Stomach smooth muscle (tissue), 2 donors: ENCODE measurements around the gene TUBGCP3.

Experiments
- H3K27ac ChIP-seq: one replicate; pipeline ENCODE4 v1.7.0; 2013; ENCODE audit warnings: mild to moderate bottlenecking, low read length, inconsistent platforms
- H3K27me3 ChIP-seq, 2 donors: one replicate each; pipeline ENCODE4 v1.7.0; 2013; ENCODE audit warnings: low read length in 2 of 2; ENCODE audit not compliant: insufficient read depth in 2 of 2, control insufficient read depth in 1 of 2
- H3K36me3 ChIP-seq, 2 donors: one replicate each; pipeline ENCODE4 v1.7.0; 2013; ENCODE audit warnings: low read length in 2 of 2; ENCODE audit not compliant: control insufficient read depth in 2 of 2, insufficient read depth in 2 of 2
- H3K4me1 ChIP-seq: one replicate; pipeline ENCODE4 v1.7.0; 2013; ENCODE audit warnings: low read length; ENCODE audit not compliant: control insufficient read depth, insufficient read depth
- H3K4me3 ChIP-seq, 2 donors: one replicate each; pipeline ENCODE4 v1.7.0; 2013; ENCODE audit warnings: low read length in 2 of 2
- H3K9ac ChIP-seq, 2 donors: one replicate each; pipeline ENCODE4 v1.7.0; 2013; ENCODE audit warnings: low read length in 2 of 2, mild to moderate bottlenecking in 1 of 2
- H3K9me3 ChIP-seq, 2 donors: one replicate each; pipeline ENCODE4 v1.7.0; 2013; ENCODE audit warnings: low read length in 2 of 2; ENCODE audit not compliant: control insufficient read depth in 2 of 2
- donor health status: healthy.
- donor health status: Pancreatic carcinoma.

The TUBGCP3 gene

DNA sequence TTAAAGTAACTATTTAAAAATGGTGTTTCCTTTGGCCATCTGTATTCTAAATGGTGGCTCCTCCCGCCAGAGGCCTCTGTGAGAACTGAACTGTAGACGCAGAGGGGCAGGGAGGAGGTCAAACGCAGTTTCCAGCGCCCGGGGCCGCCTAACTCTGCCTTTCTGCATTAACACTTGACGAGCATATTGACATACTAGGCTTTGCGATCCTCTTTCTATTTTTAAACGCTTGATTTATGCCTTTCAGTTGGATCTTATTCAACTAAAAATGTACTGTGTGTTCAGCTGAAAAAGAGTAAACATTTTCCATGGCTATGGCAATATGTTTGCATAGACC lies 137.1 kb downstream of the TUBGCP3 start:
- peaks cover 2 to 6% of the 10 kb centered on the region in 2 donors for H3K27me3 ChIP-seq
- no peak overlapping the region for H3K4me3 ChIP-seq
- H3K9ac ChIP-seq, result no peak overlapping the region
- no peaks in the 10 kb centered on the region for H3K36me3 ChIP-seq
- H3K27ac ChIP-seq, result no peak overlapping the region
- no peaks in the 10 kb centered on the region for H3K9me3 ChIP-seq
- H3K4me1 ChIP-seq, result peaks cover 3% of the 10 kb centered on the region

DNA sequence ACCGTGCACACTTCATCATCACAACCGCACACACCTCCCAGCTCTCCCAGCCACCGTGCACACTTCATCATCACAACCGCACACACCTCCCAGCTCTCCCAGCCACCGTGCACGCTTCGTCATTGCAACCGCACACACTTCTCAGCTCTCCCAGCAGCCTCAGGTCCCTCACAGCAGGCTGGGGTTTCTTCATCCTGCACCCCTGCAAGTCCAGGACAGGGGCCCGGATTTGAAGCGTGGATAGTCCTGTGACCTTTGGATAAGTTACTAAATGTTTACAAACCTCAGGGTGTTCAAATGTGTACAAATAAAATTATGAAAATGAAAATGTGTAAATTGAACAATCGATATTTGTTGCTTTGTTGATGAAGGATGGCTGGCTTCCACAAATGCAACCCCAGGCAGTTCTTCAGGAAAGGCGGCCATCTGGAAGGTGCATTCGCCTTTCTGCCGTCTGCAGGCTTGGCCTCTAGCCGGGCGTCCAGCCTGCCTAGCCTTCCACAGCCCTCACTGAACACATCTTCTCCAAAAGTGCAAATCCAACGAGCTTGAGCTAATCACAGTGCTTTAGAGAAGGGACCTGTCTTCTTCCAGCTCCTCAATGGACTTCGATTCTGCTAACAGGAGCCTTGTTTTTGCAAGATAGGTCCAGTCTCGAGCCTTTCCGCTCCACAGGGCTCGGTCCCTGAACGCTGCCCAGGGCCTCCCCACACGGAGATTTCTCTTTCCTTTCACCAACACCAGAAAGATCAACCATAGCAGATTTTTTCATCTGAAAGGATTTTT lies 137.6 kb downstream of the TUBGCP3 start:
- peaks cover 4% of the 10 kb centered on the region in 2 donors for H3K27me3 ChIP-seq
- no peak overlapping the region for H3K27ac ChIP-seq
- H3K4me1 ChIP-seq, result peaks cover 3% of the 10 kb centered on the region
- H3K36me3 ChIP-seq, result no peaks in the 10 kb centered on the region
- H3K9ac ChIP-seq, result no peak overlapping the region
- H3K4me3 ChIP-seq, result no peak overlapping the region
- no peaks in the 10 kb centered on the region for H3K9me3 ChIP-seq

DNA sequence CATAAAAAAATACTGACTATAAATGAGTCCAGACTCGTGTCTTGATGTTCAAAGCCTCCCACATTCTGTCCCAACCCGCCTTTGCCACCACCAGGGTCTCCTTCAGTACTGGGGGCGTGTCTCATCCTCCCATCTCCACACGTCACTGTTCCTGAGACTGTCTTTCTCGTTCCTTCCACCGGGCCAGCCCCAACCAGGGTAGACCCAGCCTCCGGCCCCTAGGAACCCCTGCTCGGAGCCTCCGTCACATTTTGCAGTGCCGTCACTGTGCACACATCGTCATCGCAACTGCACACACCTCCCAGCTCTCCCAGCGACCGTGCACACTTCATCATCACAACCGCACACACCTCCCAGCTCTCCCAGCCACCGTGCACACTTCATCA lies 138.4 kb downstream of the TUBGCP3 start:
- H3K27ac ChIP-seq, result no peak overlapping the region
- H3K36me3 ChIP-seq, result no peaks in the 10 kb centered on the region
- no peak overlapping the region for H3K4me3 ChIP-seq
- H3K27me3 ChIP-seq, result peaks cover 4% of the 10 kb centered on the region in 2 donors
- H3K9ac ChIP-seq, result no peak overlapping the region
- peaks cover 3% of the 10 kb centered on the region for H3K4me1 ChIP-seq
- no peaks in the 10 kb centered on the region for H3K9me3 ChIP-seq

DNA sequence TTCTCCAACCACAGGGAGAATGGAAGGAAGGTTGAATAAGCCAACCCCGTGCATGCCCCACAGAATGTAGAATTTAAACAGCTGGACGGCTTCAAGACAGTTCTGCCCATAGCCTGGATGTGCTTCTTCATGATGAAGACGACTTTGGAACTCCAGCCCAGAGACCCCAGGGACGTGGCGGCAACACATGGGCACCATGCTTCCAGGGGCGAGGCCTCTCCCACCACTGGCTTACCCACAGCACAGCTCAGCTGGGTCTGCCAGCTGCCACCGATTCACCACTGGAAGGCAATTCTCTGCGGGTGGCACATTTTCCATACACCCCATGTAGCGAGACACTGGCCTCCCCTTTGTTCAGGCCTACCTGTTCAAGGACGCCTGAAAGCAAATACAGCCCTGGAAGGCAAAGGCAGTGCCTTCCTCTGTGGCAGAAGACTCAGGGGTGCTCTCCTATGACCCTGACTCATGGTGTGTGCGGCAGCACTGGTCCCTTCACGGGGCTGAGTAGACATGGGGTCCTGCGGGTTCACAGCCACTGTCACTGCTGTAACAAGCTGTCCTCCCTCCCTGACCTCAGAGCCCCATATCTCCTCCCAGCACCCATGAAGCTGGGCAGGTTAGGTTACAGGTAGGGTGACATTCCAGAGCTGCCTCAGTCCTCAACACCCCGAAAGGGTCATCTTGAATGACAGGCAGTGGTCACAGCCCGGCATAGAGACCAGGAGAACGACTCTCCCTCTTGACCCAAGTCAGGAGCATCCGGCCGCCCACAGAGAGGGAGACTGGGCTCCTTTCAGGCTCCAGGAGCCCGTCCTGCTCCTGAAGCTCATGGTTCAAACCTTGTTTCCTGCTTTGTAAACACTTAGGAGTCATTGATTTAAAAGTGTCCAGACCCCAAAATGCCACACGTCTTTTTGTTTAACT lies 139.1 kb downstream of the TUBGCP3 start:
- no peak overlapping the region for H3K9ac ChIP-seq
- H3K4me3 ChIP-seq, result no peak overlapping the region
- no peaks in the 10 kb centered on the region for H3K36me3 ChIP-seq
- no peak overlapping the region for H3K27ac ChIP-seq
- no peaks in the 10 kb centered on the region for H3K9me3 ChIP-seq
- H3K4me1 ChIP-seq, result peaks cover 3% of the 10 kb centered on the region
- H3K27me3 ChIP-seq, result peaks cover 7 to 9% of the 10 kb centered on the region in 2 donors

DNA sequence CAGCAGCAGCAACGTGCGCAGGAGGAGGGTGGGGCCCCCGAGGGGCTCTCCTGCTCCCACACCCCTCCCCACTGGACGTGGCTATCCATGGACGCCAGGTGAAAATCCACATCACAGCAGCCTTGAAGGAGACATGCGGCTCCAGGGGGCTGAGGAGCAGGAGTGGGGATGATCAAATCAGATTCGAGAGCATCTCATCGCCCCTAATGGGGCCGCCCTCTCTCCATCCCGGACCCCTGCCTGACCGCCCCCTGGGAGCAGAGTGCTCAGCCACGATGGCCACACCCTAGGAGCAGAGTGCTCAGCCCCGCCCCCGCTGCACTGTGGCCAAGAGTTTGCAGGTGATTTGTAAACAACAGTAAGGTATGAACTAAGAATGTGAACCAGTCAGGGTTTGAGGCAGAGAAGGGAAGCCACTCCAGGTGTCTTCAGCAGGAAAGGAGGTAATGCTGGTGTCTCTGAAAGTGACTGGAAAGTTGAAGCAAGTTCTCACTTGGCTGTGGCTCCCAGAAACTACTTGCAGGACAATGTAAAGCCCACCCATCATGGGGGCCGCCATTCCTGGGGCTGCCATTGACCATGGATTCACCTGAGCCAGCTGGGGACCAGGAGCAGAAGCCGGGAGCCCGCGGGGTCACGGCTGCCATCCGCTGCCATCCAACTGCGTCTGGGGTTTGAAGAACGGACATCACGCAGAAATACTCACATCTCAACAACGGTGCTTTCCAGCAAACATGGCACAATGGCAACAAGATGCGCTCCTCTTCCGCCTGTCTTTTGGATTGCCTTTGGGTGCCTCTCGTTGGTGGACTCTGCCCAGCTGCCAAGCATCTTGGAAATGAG lies 140.0 kb downstream of the TUBGCP3 start:
- Histone ChIP-seq H3K36me3 (no peaks in the 10 kb centered on the region), H3K4me3 (no peak overlapping the region), H3K27me3 (peaks cover 16 to 18% of the 10 kb centered on the region in 2 donors), H3K9ac (no peak overlapping the region), H3K27ac (no peak overlapping the region), H3K4me1 (peaks cover 6% of the 10 kb centered on the region), H3K9me3 (no peaks in the 10 kb centered on the region)

DNA sequence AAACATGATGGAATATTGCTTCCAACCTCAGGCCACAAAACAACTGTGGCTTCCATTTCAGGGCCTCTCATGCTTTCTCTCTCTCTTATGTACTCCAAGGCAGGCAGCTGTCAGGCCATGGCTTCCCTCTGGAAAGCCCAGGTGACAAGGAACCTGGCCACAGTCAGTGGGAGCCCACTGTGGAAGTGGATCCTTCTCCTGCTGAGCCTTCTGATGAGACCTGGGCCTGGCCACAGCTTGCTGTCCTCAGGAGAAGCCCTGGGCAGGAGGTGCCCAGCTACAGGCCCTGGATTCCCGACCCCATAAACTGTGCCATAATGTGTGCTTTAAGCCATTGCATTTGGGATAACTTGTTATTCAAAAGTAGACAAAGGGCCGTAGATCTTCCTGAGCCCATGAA lies 140.6 kb downstream of the TUBGCP3 start:
- Histone ChIP-seq H3K9ac (no peak overlapping the region), H3K9me3 (no peaks in the 10 kb centered on the region), H3K4me1 (peaks cover 6% of the 10 kb centered on the region), H3K36me3 (no peaks in the 10 kb centered on the region), H3K27ac (no peak overlapping the region), H3K4me3 (no peak overlapping the region), H3K27me3 (peaks cover 18 to 19% of the 10 kb centered on the region in 2 donors)

DNA sequence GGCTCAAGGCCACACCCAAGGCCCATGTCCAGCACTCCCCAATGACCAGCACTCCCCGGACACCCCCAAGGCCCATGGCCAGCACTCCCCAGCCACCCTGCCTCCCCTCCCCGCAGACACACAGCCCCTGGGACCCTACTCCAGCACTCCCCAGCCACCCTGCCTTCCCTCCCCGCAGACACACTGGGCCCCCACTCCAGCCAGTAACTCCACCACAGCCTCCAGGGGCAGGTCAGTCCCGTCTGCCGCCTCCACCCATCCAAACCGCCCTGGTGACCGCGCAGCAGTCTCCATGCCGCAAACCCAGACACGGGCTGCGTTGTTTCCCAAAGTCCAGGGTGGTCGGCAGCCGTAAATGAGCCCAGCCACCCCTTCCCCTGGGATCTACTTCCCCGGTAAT lies 141.1 kb downstream of the TUBGCP3 start:
- no peak overlapping the region for H3K27ac ChIP-seq
- peaks cover 6% of the 10 kb centered on the region for H3K4me1 ChIP-seq
- H3K9ac ChIP-seq, result no peak overlapping the region
- H3K36me3 ChIP-seq, result no peaks in the 10 kb centered on the region
- H3K27me3 ChIP-seq, result peaks cover 20 to 21% of the 10 kb centered on the region in 2 donors
- no peaks in the 10 kb centered on the region for H3K9me3 ChIP-seq
- H3K4me3 ChIP-seq, result no peak overlapping the region

DNA sequence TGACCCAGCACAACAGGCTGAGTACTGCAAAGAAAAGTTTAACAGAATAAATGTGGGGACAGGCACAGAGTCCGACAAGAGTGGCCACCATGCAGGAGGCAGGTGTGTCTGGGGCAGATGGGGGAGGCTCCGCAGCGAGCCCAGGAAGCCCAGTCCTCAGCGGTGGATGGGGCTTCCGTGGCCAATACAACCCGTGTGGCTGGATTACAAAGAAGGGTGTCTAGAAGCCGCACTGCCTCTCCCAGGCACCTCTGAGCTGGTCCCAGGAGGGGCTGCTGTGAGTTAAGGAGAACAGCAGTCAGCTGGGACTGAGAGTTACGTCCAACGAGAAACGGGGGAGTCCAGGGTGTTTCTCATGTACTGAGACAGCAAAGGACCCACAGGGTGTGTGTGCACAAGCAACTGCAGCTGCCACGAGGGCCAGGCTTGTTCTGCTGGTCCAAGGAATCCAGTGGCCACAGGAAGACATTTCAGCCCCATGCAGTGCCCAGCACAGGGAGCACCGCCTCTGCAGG lies 141.5 kb downstream of the TUBGCP3 start:
- peaks cover 25% of the 10 kb centered on the region in 2 donors for H3K27me3 ChIP-seq
- H3K9me3 ChIP-seq, result no peaks in the 10 kb centered on the region
- H3K4me1 ChIP-seq, result peaks cover 5% of the 10 kb centered on the region
- no peak overlapping the region for H3K27ac ChIP-seq
- no peaks in the 10 kb centered on the region for H3K36me3 ChIP-seq
- H3K4me3 ChIP-seq, result no peak overlapping the region
- no peak overlapping the region for H3K9ac ChIP-seq

DNA sequence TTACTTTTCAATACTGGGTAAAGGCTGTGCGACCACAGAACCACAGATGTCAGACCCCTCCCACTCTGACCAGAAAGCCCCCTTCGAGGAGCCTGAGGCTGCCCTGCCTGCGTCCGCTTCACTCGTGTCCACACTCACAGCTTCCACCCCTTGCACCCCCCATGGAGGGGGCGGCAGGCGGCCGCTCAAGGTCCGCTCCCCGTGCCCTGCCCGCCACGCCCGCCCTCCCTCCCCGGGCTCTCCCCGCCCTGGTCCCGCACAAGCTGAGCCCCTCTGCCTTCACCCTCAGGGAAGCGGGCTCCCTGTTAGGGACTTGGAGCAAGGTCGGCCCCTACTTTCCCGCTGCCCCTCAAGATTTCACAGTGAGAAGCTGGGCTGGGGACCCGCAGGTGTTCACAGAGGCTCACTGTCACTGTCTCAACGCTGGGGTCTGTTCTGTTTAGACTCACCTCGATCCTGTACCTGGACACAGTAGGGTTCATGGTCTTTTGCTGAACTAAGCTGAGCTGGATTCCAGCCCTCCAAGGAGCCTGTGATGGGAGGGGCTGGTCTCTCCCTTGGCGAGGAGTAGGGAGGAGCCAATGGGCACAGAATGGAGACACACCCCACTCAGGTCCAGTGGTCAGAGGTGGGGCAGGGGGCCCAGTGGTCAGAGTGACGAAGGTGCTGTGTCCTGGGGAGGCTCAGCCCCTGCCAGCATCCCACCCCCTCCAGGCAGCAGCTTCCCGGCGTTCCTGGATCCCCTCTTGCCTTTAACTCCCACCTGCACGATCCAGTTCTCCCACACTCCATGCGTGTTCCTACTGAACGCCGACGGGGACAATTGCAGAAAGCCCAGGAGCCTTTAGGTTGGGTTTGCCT lies 142.3 kb downstream of the TUBGCP3 start:
- H3K4me3 ChIP-seq, result no peak overlapping the region
- peaks cover 26% of the 10 kb centered on the region in 2 donors for H3K27me3 ChIP-seq

More for the DNA sequence above, 142.3 kb downstream of the TUBGCP3 start:
- H3K9ac ChIP-seq, result no peak overlapping the region
- H3K36me3 ChIP-seq, result no peaks in the 10 kb centered on the region
- H3K4me1 ChIP-seq, result peaks cover 3% of the 10 kb centered on the region
- H3K27ac ChIP-seq, result no peak overlapping the region
- H3K9me3 ChIP-seq, result no peaks in the 10 kb centered on the region
